Measurements from ENCODE around the gene MYD88.
A peak's percentile ranks its signal among the peaks of the same experiment; 100 is the strongest.

The MYD88 gene

DNA sequence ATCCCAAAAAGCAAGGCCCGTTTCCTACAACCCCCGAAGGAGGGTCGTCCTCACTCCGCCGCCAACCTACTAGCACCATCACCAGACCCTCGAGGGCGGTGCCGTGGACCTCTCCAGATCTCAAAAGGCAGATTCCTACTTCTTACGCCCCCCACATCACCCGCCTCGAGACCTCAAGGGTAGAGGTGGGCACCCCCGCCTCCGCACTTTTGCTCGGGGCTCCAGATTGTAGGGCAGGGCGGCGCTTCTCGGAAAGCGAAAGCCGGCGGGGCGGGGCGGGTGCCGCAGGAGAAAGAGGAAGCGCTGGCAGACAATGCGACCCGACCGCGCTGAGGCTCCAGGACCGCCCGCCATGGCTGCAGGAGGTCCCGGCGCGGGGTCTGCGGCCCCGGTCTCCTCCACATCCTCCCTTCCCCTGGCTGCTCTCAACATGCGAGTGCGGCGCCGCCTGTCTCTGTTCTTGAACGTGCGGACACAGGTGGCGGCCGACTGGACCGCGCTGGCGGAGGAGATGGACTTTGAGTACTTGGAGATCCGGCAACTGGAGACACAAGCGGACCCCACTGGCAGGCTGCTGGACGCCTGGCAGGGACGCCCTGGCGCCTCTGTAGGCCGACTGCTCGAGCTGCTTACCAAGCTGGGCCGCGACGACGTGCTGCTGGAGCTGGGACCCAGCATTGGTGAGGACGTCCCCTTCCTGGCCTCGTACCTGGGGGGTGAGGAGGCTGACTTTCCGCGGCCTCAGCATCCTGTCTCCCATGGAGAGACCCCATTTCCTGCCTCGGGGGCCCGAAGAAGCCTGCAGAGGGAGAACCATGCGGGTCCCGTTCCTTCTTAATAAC, at the start of gene MYD88:
TSS of gene MYD88 (plus strand) at position 313 of the 842 bp plus-strand sequence. CDS start at position 353, 40 bp downstream.
- DNase-seq, result peak; percentile 89

DNA sequence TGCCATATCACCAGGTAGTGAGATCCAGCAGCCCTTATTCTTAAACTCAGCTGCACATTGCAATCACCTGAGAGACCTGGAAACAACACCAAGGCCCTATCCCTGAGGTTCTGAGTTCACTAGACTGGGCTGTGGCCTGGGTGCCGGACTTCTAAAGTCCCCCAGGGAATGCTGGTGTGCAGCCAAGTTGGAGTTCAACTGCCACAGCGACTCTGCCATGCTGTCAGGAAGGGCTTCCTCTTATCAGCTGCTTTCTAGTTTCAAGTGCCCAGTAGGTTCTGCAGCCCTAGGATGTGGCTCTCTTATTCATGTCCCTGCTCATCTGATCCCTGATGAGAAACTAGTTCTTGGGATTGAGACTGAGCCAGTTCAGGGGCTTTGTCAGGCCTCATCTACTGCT, 49.3 kb upstream of the MYD88 start:
- DNase-seq, result no peak

DNA sequence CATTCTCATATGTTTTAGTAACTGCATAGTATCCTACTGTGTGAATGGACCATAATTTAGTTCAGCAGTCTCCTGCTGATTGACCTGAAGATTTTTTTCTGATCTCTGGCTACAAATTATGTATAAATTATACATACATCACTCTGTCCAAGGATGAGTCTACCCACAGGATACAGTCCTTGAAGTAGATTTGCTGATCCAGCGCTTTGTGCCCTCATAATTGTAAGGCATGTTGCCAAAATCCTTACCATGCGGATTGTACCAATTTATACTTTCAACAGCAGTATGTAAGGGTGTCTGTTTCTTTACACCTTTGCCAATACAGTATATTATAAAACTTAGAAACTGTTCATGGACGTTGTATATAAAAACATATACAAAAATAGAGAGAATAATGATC, 48.0 kb upstream of the MYD88 start:
- DNase-seq, result peak; percentile 14

DNA sequence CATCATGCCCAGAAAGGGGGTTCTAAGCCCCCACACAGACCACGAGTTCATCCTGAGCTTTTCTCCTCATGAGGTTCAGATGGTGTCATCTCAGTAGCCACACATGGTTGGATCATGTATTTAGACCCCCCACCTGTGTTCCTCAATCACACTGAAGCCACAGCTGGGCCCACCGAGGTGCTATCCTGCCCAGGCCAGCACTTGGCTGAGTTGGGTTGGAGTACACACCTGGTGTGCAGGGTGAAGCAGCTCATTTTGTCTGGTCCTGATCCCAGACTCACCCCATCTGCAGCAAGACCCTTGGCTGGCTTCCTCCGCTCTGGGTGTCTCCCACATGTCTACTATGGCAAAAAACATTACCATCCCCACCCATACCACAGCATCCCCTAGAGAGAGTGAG, 43.5 kb upstream of the MYD88 start:
- peak; percentile 0 for DNase-seq

DNA sequence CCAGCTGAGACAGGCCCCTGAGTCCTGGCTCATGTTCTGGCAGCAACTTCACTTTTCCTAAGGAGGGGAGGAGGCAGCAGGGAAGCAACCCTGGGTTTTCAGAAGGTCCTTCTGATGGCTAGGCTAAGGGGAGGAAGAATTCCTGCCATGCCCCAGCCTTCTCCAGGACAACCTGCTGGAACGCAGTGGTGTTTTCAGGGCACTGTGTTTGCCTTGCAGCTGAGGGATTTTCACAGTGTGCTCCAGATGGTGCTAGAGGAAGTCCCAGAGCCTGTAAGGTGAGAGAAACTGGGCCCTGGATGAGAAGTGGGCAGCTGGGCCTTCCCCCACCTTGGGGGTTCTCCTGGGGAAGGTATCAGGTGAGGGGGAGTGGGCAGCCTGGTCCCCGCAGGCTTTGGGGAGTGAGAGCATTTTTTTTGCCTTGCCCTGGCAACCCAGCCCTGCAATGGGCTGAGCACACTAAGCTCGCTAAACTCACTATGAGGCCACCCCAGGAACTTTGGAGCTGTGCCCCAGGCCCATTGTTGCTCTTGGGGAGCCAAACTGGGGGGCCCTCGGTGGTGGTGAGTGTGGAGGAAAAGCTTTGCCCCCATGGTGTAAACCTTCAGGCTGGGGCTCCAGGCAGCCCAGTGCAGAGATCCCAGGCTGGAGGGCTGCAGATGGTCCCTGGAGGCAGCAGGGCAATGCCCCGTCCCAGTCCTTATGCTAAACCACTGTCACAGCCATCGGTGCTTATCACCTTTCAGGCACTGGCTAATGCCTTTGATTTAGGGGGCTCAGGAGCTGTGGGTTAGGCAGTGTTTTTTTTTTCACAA, 42.6 kb upstream of the MYD88 start:
- peak; percentile 1 for DNase-seq

DNA sequence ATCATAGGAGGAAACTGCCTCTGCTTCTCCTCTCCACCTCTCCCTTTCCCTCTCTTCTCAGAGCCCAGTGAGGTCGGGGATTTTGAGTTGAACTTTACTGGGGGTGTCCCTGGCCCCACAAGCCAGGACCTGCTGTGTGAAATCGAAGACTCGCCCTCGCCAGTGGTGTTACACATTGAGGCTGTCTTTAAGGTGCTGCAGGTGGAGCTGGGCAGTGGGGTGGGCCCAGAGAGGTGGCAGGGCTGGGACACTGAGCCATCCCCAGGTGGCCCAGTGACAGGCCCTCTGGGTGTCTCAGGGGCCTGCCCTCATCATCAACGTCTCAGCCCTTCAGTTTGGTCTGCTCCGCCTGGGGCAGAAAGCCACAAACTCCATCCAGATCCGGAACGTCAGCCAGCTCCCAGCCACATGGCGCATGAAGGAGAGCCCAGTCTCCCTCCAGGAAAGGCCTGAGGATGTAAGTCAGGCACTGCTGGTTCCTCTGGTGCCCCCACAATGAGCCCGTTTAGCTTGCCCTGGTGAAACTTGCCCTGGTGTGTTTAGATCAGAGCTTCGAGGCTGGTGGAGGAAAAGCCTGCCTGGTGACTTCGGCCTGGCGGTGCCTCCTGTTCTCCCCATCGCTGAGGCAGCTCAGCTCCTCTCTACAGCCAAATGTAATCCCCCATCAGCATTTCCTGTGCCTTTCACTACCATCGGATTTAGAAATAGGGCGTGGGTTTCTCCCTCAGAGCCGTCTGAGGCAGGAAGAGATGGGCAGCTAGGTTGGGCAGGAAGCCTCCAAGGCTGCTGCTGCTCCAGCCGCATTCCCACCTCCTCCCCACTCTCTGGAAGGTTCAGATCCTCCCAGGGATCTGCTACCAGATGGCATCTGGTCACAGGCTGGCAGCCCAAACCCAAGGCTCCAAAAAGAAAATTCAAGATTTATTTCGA, 40.8 kb upstream of the MYD88 start:
- DNase-seq, result no peak

DNA sequence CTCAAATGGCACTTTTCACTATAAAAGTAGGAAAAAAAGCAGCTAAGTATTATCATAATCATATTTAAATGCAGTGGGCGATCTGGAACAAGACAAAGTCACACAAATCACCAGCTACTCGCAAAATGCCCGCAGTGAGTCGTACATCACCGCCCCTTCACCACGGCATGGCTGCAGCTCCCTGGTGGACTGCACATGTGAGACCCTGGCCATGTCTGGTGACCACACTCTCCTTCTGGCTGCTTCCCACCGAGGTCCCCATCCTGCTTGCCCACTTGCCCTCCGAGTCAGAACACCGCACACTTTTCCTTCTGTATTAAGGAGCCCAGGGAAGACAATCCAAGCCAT, 40.1 kb upstream of the MYD88 start:
- no peak for DNase-seq

DNA sequence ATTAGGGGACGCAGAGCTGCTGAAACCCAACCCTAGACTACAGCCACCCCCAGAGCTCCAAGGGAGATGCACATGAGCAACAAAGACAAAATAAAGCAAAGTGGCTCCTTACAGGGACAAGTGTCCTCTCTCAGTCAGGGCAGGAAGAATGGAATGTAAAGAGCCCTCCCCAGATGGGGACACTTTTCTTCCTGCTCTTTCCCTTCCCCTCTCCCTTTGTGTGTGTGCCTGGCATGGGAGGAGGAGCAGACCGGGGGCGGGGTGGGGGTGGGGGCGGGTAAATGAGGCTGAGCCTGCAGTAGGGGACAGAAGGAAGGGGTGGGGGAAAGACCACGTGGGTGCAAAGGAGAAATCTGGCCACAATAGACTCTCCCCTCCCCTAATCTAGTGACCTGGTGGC, 38.9 kb upstream of the MYD88 start:
- no peak for DNase-seq

DNA sequence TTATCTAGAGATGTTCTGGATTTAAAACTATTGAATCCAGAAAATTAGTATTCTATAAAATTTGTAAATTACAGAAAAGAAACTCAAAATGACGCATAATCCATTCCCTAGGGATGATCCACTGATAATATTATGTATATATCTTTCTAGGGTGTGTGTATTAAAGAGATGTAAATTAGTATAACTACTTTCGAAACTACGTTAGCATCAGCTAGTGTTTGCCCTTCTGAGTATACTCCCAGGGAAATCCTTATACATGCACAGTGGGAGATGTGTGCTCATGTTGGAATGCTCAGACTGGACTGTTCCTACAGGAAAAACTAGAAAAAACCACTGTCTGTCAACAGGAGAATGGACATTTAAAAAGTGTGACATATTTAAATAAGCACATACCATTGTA, 38.0 kb upstream of the MYD88 start:
- no peak for DNase-seq

DNA sequence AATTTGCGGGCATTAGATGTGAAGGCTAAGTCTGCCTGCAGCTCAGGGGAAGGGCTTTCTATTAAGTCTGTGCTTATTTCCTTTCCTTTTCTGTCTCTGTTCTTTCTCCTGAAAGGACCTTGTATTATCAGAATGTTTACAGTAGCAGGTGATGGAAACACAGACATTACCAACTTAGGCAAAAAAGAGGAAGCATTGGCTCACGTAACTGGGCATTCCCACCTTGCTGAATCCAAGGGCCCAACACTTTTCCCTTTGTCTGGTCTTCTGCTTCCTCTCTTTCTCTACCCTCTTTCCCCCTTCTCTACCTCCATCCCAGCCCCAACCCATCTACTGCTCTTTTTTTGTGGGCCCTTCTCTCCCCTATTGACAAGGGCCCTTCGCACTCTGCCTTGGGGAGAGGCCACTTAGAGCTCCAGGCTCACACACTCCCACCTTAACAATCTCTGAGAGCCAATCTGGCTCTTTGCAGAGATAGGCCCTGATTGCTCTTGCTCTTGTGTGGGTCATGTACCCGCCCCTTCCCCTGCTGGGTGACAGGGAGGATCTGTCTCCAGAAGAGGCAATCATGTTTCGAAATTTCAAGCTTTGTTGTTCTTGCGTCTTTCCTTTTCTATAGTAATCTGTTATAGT, 36.5 kb upstream of the MYD88 start:
- DNase-seq, result no peak

DNA sequence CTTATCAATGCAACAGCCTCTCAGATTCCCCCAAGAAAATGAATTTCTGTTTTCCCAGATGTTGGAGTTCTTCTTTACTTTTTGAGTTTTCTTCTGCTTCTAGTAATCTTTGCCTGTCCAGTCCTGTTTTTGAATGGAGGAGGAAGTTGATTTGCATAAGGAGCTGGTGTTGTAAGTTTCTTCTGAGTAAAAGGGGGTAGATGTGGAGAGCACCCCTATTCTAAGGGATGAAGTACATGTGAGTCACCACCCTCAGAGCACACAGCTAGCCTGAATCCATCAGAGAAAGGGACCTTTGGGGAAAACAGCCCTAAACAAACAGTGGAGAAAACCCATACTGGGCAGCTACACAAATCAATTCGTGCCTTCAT, 36.0 kb upstream of the MYD88 start:
- no peak for DNase-seq

DNA sequence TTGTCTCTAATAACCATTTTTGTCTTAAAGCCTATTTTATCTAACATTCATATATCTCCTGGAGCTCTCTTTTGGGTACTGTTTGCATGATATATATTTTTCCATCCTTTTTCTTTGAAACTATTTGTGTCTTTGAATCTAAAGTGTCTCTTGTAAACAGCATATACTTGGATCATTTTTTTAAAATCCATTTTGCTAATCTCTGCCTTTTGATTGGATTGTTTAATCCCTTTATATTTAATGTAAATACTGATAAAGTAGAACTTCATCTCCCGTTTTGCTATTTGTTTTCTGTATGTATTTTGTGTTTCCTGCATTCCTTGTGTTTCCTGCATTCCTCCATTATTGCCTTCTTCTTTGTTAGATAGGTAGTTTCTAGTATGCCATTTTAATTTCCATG, 32.9 kb upstream of the MYD88 start:
- DNase-seq, result no peak

DNA sequence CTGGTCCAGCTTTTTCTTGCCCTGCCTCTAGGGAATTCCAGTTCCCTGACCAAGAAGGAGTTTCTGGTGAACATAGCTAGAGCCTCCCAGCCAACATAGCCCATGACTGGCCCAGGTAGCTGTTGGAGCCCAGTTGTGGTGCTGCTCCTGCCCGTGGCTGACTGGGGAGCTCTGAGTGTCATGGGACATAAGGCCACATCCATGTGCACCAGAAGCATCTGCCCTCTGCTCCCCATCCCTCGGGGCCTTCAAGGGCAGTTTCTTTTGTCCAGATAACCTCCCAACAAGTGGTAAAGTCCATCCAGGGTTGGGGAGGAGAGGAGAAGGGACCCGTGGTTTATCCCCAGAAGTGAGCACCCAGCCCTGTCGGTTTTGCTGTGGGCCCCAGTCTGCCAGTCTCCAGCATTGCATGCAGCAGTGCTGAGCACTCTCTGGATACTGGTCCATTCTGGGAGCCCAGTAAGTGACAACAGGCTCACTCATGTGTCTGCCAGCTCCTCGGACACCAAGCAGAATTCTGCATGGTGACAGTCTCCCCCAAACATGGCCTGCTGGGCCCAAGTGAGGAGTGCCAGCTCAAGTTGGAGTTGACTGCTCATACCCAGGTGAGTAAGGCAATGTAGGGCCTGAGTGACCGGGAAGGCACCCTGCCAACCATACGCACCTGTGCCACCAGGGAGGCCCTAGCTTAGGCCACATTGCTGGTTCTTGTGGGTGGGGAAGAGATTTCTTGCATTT, 30.4 kb upstream of the MYD88 start:
- peak; percentile 20 for DNase-seq

DNA sequence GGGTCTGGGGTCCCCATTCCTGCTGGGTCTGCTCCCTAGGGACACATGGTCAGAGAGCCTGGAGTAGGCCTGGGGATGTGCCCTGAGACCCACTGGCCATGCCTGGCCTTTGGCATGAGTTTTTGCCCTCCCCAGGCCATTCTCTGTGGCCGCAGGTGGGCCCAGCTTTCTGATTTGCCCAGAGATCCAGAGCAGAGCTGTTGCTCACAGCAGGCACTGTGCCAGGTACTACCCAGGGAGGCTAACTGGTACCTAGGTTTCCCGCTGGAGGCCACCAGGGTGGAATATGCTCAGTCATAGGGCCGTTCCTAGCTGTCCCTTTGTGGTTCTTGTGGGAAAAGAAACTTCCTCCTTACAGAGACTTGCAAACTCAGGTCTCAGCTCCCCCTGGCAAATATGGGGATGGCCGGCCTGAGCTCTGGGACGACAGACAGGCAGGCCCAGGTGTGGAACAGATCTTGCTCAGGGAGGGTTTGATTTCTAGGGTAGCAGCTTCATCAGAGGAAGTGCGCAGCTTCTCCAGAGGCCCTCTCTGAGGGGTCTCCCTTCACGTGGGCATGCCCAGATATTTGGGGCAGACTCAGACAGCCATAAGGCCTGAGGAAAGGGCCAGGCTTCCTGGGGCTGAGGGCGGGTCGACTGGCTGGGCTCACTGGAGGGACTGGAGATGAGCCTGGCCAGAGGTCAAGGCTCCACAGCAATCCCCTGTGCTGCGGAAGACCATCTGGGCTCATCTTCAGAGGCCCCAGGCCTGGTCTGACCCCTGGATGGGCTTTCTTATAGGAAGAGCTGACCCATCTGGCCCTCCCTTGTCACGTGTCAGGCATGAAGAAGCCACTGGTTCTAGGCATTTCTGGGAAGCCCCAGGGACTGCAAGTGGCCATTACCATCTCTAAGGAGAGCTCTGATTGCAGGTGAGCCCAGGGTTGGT, 29.5 kb upstream of the MYD88 start:
- peak; percentile 19 for DNase-seq

DNA sequence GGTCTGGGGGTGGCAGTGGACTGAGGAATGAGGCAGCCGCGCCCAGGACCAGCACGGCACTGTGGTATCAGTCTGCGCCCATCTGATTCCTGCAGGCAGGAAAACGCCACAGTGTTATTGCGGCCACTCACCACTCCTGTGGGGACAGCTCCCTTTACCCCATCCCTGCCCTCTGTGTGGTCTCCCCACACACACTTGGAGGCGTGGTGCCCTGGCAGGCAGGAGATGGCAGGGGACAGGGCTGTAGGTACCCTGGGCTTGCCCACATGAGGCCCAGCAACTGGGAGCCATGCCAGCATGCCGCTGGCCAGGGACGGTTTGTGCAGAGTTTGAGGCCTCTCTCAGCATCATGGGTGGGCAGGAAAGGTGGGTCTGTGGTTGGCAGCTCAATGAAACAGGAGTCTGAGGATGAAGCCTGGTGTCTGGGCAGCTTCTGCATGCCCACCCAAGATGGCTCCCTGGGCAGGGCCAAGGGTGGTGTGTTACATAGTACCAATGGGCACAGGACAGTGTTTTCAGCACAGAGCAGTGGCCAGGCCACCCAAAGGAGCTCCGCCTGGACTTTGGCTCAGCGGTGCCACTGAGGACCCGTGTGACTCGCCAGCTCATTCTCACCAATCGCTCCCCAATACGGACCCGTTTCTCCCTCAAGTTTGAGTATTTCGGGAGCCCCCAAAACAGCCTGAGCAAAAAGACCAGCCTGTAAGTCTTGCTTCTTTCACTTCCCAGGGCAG, 28.7 kb upstream of the MYD88 start:
- no peak for DNase-seq

DNA sequence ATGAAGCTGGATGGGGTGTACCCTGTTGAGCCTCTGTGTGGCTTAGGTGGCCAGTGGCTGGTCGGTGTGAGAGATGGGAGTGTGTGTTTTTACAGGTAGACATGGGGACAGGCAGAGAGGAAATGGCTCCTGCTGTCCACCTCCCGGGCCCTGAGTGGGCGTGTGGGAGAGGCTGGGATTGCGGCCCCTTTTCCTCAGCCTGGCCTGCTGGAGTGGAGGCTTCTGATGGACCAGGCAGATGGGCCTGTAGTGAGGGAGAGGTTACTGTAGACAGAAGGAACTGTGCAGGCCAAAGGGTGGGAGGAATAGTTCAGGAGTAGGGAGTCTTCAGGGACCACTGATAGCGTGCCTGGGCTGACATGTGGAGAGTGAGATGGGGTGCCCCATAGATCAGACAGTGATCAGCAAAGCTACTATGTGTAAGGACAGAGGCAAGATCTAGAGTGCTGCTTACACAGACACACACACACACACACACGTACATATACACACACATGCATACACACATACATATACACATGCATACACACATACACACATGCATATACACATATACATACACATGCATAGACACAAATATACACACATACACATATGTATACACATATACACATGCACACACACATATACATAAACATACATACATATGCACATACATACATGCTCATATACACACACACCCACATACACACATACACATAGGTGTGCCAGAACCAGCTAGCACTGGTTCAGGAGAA, 28.0 kb upstream of the MYD88 start:
- no peak for DNase-seq

DNA sequence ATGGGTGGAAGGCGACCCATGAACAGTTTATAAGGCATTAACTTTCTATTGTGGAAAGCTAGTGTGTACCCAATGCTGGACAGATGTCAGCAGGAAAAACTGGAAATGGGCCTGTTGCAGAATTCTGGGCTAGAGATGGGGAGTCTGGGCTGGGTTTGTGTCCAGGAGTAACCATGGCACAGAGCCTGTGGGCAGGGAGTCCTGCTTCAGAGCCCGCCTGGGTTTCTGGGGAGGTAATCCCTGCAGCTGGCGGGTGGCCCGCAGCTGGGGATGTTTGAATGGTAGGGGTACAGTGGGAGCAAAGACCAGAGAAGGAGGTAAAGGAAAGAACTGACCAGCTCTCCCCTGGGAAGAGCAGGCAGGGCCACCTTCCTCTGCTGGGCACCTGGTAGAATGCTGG, 27.3 kb upstream of the MYD88 start:
- DNase-seq, result no peak

DNA sequence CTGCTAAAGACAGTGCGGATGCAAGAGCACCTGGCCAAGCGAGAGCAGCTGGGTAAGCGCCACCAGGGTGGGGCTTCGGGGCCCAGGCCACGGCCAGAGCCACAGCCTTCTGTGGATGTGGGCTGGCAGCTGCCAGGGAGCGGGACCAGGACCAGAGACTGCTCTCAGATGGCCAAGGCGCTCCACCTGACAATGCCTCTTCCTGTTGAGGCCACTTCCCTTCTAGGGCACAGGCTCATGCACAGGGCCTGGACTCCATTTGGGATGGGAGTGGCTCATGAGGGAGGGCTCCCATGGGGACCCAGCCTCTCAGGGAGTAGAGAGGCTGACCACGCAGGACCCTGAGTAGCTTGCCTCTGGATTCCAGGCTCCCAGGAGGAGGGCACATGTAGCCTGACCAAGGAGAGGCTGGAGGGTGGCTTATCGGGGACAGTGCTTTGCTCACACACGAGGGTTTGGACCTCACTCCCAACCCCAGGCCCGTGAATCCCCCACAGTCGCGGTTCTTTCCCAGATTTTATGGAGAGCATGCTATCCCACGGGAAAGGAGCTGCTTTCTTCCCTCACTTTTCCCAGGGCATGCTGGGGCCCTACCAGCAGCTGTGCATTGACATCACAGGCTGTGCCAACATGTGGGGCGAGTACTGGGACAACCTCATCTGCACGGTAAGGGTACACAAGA, 26.6 kb upstream of the MYD88 start:
- peak; percentile 18 for DNase-seq

DNA sequence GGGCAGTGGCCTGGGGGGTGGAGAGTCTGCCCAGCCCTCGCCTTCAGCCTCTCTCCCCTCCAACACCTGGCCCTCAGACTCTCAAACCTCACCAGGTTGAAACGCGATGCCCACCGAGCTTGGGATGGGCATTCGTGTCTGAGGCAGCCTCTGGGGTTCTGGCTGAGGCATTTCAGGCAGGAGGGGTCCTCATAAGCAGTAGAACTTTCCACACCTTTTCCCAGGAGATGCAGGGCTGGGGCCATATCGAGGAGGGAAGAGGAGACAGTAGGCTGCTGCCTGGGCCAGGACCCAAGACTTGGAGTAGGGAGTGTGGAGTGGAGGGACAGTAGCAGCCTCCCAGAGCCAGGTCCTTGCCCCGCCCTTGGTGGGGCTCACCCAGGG, 26.1 kb upstream of the MYD88 start:
- DNase-seq, result no peak

All from RPMI8226 (cell line).